HG03442 (cell line): ENCODE measurements around the gene BRINP1.

Experiments
- ATAC-seq: cut with Tn5 transposase; IDR thresholded peaks from one replicate; pipeline ENCODE4 v1.9.1; 2021; ENCODE audit warnings: mild to moderate bottlenecking, moderate library complexity; ENCODE audit not compliant: unreplicated experiment

Gene BRINP1

GRCh38 chr9:119283078-119283794 lies 86.0 kb downstream of the BRINP1 start:
- ATAC-seq: no peak

GRCh38 chr9:119282476-119283077 lies 86.7 kb downstream of the BRINP1 start:
- no peak for ATAC-seq

GRCh38 chr9:119280740-119281485 lies 88.3 kb downstream of the BRINP1 start:
- ATAC-seq: no peak

GRCh38 chr9:119278171-119278570 lies 91.1 kb downstream of the BRINP1 start:
- ATAC-seq: no peak

GRCh38 chr9:119273984-119274665 lies 95.1 kb downstream of the BRINP1 start:
- ATAC-seq: no peak

- ATAC-seq: no peak
Observed at GRCh38 chr9:119273325-119273904, 95.8 kb downstream of the BRINP1 start.

- no peak for ATAC-seq
Observed at GRCh38 chr9:119272500-119273211, 96.6 kb downstream of the BRINP1 start.

- ATAC-seq: no peak
Observed at GRCh38 chr9:119268985-119269384, 100.2 kb downstream of the BRINP1 start.

- no peak for ATAC-seq
Observed at GRCh38 chr9:119264165-119264564, 105.1 kb downstream of the BRINP1 start.

- ATAC-seq: no peak
Observed at GRCh38 chr9:119257592-119257991, 111.6 kb downstream of the BRINP1 start.

- no peak for ATAC-seq
Observed at GRCh38 chr9:119255116-119255515, 114.1 kb downstream of the BRINP1 start.

GRCh38 chr9:119252671-119253299 lies 116.5 kb downstream of the BRINP1 start:
- no peak for ATAC-seq

GRCh38 chr9:119251936-119252335 lies 117.3 kb downstream of the BRINP1 start:
- ATAC-seq: no peak

- ATAC-seq: no peak
Observed at GRCh38 chr9:119250730-119251129, 118.5 kb downstream of the BRINP1 start.

GRCh38 chr9:119240546-119240945 lies 128.7 kb downstream of the BRINP1 start:
- no peak for ATAC-seq

GRCh38 chr9:119234636-119235035 lies 134.6 kb downstream of the BRINP1 start:
- ATAC-seq: no peak

- no peak for ATAC-seq
Observed at GRCh38 chr9:119227422-119227821, 141.8 kb downstream of the BRINP1 start.

- no peak for ATAC-seq
Observed at GRCh38 chr9:119224431-119224830, 144.8 kb downstream of the BRINP1 start.

- no peak for ATAC-seq
Observed at GRCh38 chr9:119221276-119221675, 148.0 kb downstream of the BRINP1 start.

- no peak for ATAC-seq
Observed at GRCh38 chr9:119218293-119218692, 150.9 kb downstream of the BRINP1 start.
